Activated CD4-positive, CD25-positive, alpha-beta regulatory T cell treated with anti-CD3 and anti-CD28 coated beads, Interleukin-2, amount 50 U/mL, for 24 hours (primary cell): Measurements from ENCODE around the gene PTPRN2.
"Not testable (repeated sequence)": the region's sequence is repeated elsewhere in the genome, so short reads cannot be mapped to it uniquely, and the experiment has no call there.

Experiments
- ATAC-seq, 2 donors: fragments of 150-1000 bp; cut with Tn5 transposase; one replicate each; pipeline ENCODE4 v1.10.0; 2021; ENCODE audit warnings: mild to moderate bottlenecking in 1 of 2, moderate library complexity in 1 of 2

Gene PTPRN2

GRCh38 chr7:157848508-157849340, 738.9 kb downstream of the PTPRN2 start:
- ATAC-seq = no peak

GRCh38 chr7:157847756-157848487, 739.7 kb downstream of the PTPRN2 start:
- ATAC-seq = not testable (repeated sequence)

- not testable (repeated sequence) for ATAC-seq
These were observed 740.9 kb downstream of the PTPRN2 start for GRCh38 chr7:157846746-157847145.

- no peak for ATAC-seq
These were observed 741.4 kb downstream of the PTPRN2 start for GRCh38 chr7:157846271-157846670.

- no peak for ATAC-seq
These were observed 742.3 kb downstream of the PTPRN2 start for GRCh38 chr7:157845203-157845835.

GRCh38 chr7:157844611-157845010, 743.0 kb downstream of the PTPRN2 start:
- ATAC-seq = no peak

- ATAC-seq = no peak
These were observed 743.5 kb downstream of the PTPRN2 start for GRCh38 chr7:157844141-157844540.

GRCh38 chr7:157843336-157844140, 744.1 kb downstream of the PTPRN2 start:
- no peak for ATAC-seq

- ATAC-seq = no peak
These were observed 745.8 kb downstream of the PTPRN2 start for GRCh38 chr7:157841773-157842370.

- ATAC-seq = no peak
These were observed 746.5 kb downstream of the PTPRN2 start for GRCh38 chr7:157840914-157841772.

- no peak for ATAC-seq
These were observed 747.3 kb downstream of the PTPRN2 start for GRCh38 chr7:157840174-157840913.

- ATAC-seq = no peak
These were observed 747.9 kb downstream of the PTPRN2 start for GRCh38 chr7:157839672-157840167.

GRCh38 chr7:157839226-157839625, 748.4 kb downstream of the PTPRN2 start:
- ATAC-seq = no peak

- ATAC-seq = no peak
These were observed 750.1 kb downstream of the PTPRN2 start for GRCh38 chr7:157837561-157837960.

- no peak for ATAC-seq
These were observed 750.6 kb downstream of the PTPRN2 start for GRCh38 chr7:157837047-157837446.

- ATAC-seq = no peak
These were observed 753.0 kb downstream of the PTPRN2 start for GRCh38 chr7:157834501-157835163.

- no peak for ATAC-seq
These were observed 754.6 kb downstream of the PTPRN2 start for GRCh38 chr7:157832866-157833607.

GRCh38 chr7:157832421-157832820, 755.2 kb downstream of the PTPRN2 start:
- no peak for ATAC-seq

GRCh38 chr7:157832006-157832405, 755.6 kb downstream of the PTPRN2 start:
- no peak for ATAC-seq
